Lower lobe of right lung (tissue), 2 donors: ENCODE data around the gene ANK3. TPM values are rescaled to one million over a fixed set of nuclear protein-coding genes. Genes with fewer than 3 reads are reported as not detected.

Source experiments
- ATAC-seq, 2 donors: fragments of 200-7000 bp; cut with Tn5 transposase; one replicate each; pipeline ENCODE4 v1.9.1; 2020 to 2022; ENCODE audit warnings: mild to moderate bottlenecking in 2 of 2, moderate library complexity in 2 of 2
- DNase-seq: peaks from one replicate; pipeline ENCODE4 v3.0.0-alpha.2; 2020
- H3K27ac ChIP-seq: fragments of 200-600 bp; one replicate; pipeline ENCODE4 v1.8.0; 2022
- H3K27me3 ChIP-seq: fragments of 200-600 bp; one replicate; pipeline ENCODE4 v1.8.0; 2022; ENCODE audit warnings: low read depth
- H3K36me3 ChIP-seq: fragments of 200-600 bp; one replicate; pipeline ENCODE4 v1.8.0; 2022; ENCODE audit warnings: mild to moderate bottlenecking
- H3K4me1 ChIP-seq: fragments of 200-600 bp; one replicate; pipeline ENCODE4 v1.8.0; 2022
- H3K4me3 ChIP-seq: fragments of 200-600 bp; one replicate; pipeline ENCODE4 v1.8.0; 2022; ENCODE audit warnings: mild to moderate bottlenecking
- H3K9me3 ChIP-seq: fragments of 200-600 bp; one replicate; pipeline ENCODE4 v1.8.0; 2022
- CTCF ChIP-seq: fragments of 200-600 bp; IDR thresholded peaks from one replicate; pipeline ENCODE4 v1.8.0; 2022; ENCODE audit warnings: antibody characterized with exemption, mild to moderate bottlenecking
- intact Hi-C: fragments of 100-400 bp; cut with DNase I; formaldehyde crosslinking; loops from one replicate; pipeline ENCODE4 v1.11.0; 2022
- total RNA-seq: library from RNA; stranded (reverse); fragmentation: NEBNext Ultra II Directional; extraction: Animal tissue kit (Norgen Biotek cat#: 25700); gene quantifications from one replicate; pipeline ENCODE4 v1.2.1, GENCODE V29; 2021
- donor health status: DM: no; HTN: yes; CAD: no; lungs with severe emphysema.

ANK3 gene
- total RNA-seq, 1 donor from 2014 or later, result 75.9 TPM

- H3K27me3 ChIP-seq, result no peaks in the 10 kb centered on the region
- no peaks in the 10 kb centered on the region for H3K36me3 ChIP-seq
- no peaks in the 10 kb centered on the region for H3K4me1 ChIP-seq
- intact Hi-C loops, result no loop called here
- no peak for ATAC-seq
- TF ChIP-seq CTCF, result no peak
- no peak overlapping the region for H3K27ac ChIP-seq
- no peaks in the 10 kb centered on the region for H3K9me3 ChIP-seq
- H3K4me3 ChIP-seq, result no peak overlapping the region
- no peak for DNase-seq
Observed at GRCh38 chr10:60016794-60017193, 372.9 kb downstream of the ANK3 start.

- no peak for TF ChIP-seq CTCF
- Histone ChIP-seq H3K4me1 (no peaks in the 10 kb centered on the region), H3K27me3 (no peaks in the 10 kb centered on the region), H3K4me3 (no peak overlapping the region), H3K9me3 (no peaks in the 10 kb centered on the region), H3K36me3 (no peaks in the 10 kb centered on the region), H3K27ac (no peak overlapping the region)
- no peak for ATAC-seq
- no peak for DNase-seq
- intact Hi-C loops, result no loop called here
Observed at GRCh38 chr10:60009710-60010383, 379.8 kb downstream of the ANK3 start.

GRCh38 chr10:60009276-60009675 lies 380.4 kb downstream of the ANK3 start:
- Histone ChIP-seq H3K4me3 (no peak overlapping the region), H3K9me3 (no peaks in the 10 kb centered on the region), H3K27me3 (no peaks in the 10 kb centered on the region), H3K36me3 (no peaks in the 10 kb centered on the region), H3K27ac (no peak overlapping the region), H3K4me1 (no peaks in the 10 kb centered on the region)
- DNase-seq, result no peak
- ATAC-seq, result no peak
- intact Hi-C loops, result no loop called here
- no peak for TF ChIP-seq CTCF

GRCh38 chr10:60008816-60009215 lies 380.9 kb downstream of the ANK3 start:
- no peak for TF ChIP-seq CTCF
- Histone ChIP-seq H3K9me3 (no peaks in the 10 kb centered on the region), H3K4me3 (no peak overlapping the region), H3K4me1 (no peaks in the 10 kb centered on the region), H3K27me3 (no peaks in the 10 kb centered on the region), H3K36me3 (no peaks in the 10 kb centered on the region), H3K27ac (no peak overlapping the region)
- intact Hi-C loops, result no loop called here
- ATAC-seq, result no peak
- no peak for DNase-seq

- Histone ChIP-seq H3K27me3 (no peaks in the 10 kb centered on the region), H3K4me1 (no peaks in the 10 kb centered on the region), H3K9me3 (no peaks in the 10 kb centered on the region), H3K36me3 (no peaks in the 10 kb centered on the region), H3K27ac (no peak overlapping the region), H3K4me3 (no peak overlapping the region)
- no peak for TF ChIP-seq CTCF
- ATAC-seq (no peak), DNase-seq (no peak)
- intact Hi-C loops, result no loop called here
Observed at GRCh38 chr10:60006062-60006461, 383.6 kb downstream of the ANK3 start.
